ENCODE results near the gene RORC. TPM values are rescaled to one million over a fixed set of nuclear protein-coding genes. Genes with fewer than 3 reads are reported as not detected.

RORC gene
- total and polyA plus RNA-seq, 2 of the 8 experiments (the other 6 are each of a cell fraction or from before 2014, with no cell fraction given), result 0.44 to 0.54 TPM

- no peak overlapping the region for H4K91ac ChIP-seq (replicated peaks; ENCODE audit: insufficient read length, low read length)
- H4K20me1 ChIP-seq (replicated peaks in 1 of 2; ENCODE audit: control insufficient read depth in 1 of 2, insufficient read depth in 2 of 2, low read length in 2 of 2), result no peaks in the 10 kb centered on the region
- no peak overlapping the region for H3K9ac ChIP-seq (replicated peaks in 1 of 4; ENCODE audit: extremely low read depth in 1 of 4, low read depth in 3 of 4, low read length in 3 of 4)
- no peak overlapping the region for H4K5ac ChIP-seq (ENCODE audit: insufficient read length, low read depth, low read length)
- H3K14ac ChIP-seq (ENCODE audit: insufficient read length), result no peak overlapping the region
- H2BK5ac ChIP-seq (ENCODE audit: low read depth, low read length), result peak overlapping the region; percentile 80; the same call in 1 of the 2 replicates
- no peak overlapping the region for H3K4me3 ChIP-seq (ENCODE audit: extremely low read depth in 1 of 4, insufficient read depth in 2 of 4, low read depth in 3 of 4, low read length in 4 of 4)
- H3K79me2 ChIP-seq (ENCODE audit: control insufficient read depth in 1 of 2, insufficient read depth in 2 of 2, low read length in 2 of 2), result no peaks in the 10 kb centered on the region
- WGBS, 2 experiments (ENCODE audit: extremely low coverage in 1 of 2, insufficient coverage in 1 of 2, insufficient read length in 1 of 2, insufficient replicate concordance in 2 of 2, low coverage in 1 of 2, low lambda C conversion rate in 2 of 2, missing lambda C conversion rate in 1 of 2), result 82% methylated on average over 6 of the region's 6 CpGs; no CpG with 5 or more reads in 1 of the 2 experiments
- H2BK15ac ChIP-seq (ENCODE audit: low read length), result peak overlapping the region; percentile 14; the same call in 1 of the 2 replicates
- POLR2A ChIA-PET (ENCODE audit: partially characterized antibody), result interaction anchor here (0.7 to 1.3 kb wide), 3 partner anchors 10 to 23 kb away, joined by 3 to 9 read pairs (median 4); partner anchors contain the start of gene C2CD4D
- H2BK12ac ChIP-seq (ENCODE audit: low read depth, low read length), result peak overlapping the region; percentile 68; the same call in 1 of the 2 replicates
- CTCF ChIA-PET (ENCODE audit: partially characterized antibody), result interaction anchor here (0.6 to 1.4 kb wide), 8 partner anchors 12 to 137 kb away, joined by 3 to 7 read pairs (median 4); no protein-coding TSS in a partner anchor
- FAIRE-seq, result no peak
- no peak overlapping the region for H3K56ac ChIP-seq (replicated peaks; ENCODE audit: insufficient read length, low read depth, low read length)
- H3K23me2 ChIP-seq (ENCODE audit: low read depth, low read length), result peaks cover 5% of the 10 kb centered on the region; the same call in 1 of the 2 replicates
- H3K4me1 ChIP-seq (replicated peaks in 1 of 4; ENCODE audit: control insufficient read depth in 3 of 4, insufficient read depth in 4 of 4, low read length in 3 of 4), result peaks cover 14 to 40% (median 29%) of the 10 kb centered on the region in 4 experiments
- H3K27ac ChIP-seq (ENCODE audit: low read depth, low read length), result no peak overlapping the region
- no peaks in the 10 kb centered on the region for H3K79me1 ChIP-seq (ENCODE audit: low read depth, low read length)
- H3K4me2 ChIP-seq (ENCODE audit: insufficient read depth in 1 of 2, low read depth in 2 of 2, low read length in 2 of 2), result peak overlapping the region in 1 of 2 experiments; percentile 1; a peak in 1 of 4 replicates
- H2AK5ac ChIP-seq (ENCODE audit: low read depth, low read length), result peak overlapping the region; percentile 53; the same call in 1 of the 2 replicates
- no peaks in the 10 kb centered on the region; a peak in 1 of 7 replicates for H3K27me3 ChIP-seq (replicated peaks in 1 of 4; ENCODE audit: control insufficient read depth in 3 of 4, extremely low read depth in 1 of 4, insufficient read depth in 3 of 4, low read length in 3 of 4)
- H2AFZ ChIP-seq (ENCODE audit: low read length), result no peak overlapping the region
- peak overlapping the region; percentile 70 for H3K4ac ChIP-seq (replicated peaks; ENCODE audit: insufficient read length, low read depth, low read length)
- no peak overlapping the region for H4K8ac ChIP-seq (ENCODE audit: extremely low read depth, insufficient read depth, low read length)
- no peaks in the 10 kb centered on the region for H3K36me3 ChIP-seq (ENCODE audit: control insufficient read depth in 2 of 4, insufficient read depth in 4 of 4, low read length in 3 of 4)
- H2BK120ac ChIP-seq (replicated peaks; ENCODE audit: low read depth, low read length), result no peak overlapping the region
- H3K9me3 ChIP-seq (ENCODE audit: insufficient read depth in 2 of 2, low read depth in 1 of 2, low read length in 1 of 2), result no peaks in the 10 kb centered on the region
- no peak for TF ChIP-seq CEBPB (IDR thresholded peaks at IDR 0.05; ENCODE audit: low read depth, low read length)
- no peak for TF ChIP-seq TAF7 (optimal IDR thresholded peaks at IDR 0.05; ENCODE audit: borderline replicate concordance, low read depth, low read length)
- no peak for TF ChIP-seq POLR2A (IDR thresholded peaks at IDR 0.05; ENCODE audit: control extremely low read depth in 1 of 2, low read depth in 2 of 2, low read length in 2 of 2)
- no peak for TF ChIP-seq FOSL1 (IDR thresholded peaks at IDR 0.05; ENCODE audit: insufficient read depth, low read depth, low read length)
- H3K18ac ChIP-seq (ENCODE audit: extremely low read depth, low read length), result peak overlapping the region; percentile 64
- DNase-seq (ENCODE audit: low read depth in 1 of 2, low spot score in 2 of 2), result no peak
- H3K23ac ChIP-seq (ENCODE audit: insufficient read length), result no peak overlapping the region
- no peak overlapping the region for H2BK20ac ChIP-seq (ENCODE audit: low read length)
Measured at GRCh38 chr1:151830055-151830454, 1.5 kb downstream of the RORC start.

Data from H1 (cell line).